ENCODE measurements around the gene PDCD7.
"Not testable (repeated sequence)": the region's sequence is repeated elsewhere in the genome, so short reads cannot be mapped to it uniquely, and the experiment has no call there.

Gene PDCD7

DNA sequence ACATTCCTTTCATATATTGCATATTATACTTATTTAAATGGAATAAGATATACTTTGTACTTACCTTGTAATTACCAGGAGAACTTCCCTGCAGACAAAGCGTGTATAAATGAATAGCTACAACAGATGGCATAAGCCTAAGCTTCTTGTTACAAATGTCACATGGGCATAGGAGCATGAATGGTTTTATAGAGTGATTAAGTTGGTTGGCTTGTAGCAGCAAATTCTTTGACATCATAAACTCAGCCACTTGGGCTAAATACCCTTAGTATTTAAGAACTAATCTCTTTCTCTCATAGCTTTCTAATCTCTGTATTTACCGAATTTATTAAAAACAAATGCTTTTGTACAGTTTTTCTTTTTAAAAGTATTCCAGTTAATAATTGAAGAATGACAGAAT lies 18.5 kb downstream of the PDCD7 start, which contains the start of gene UBAP1L:
TSS of gene UBAP1L (minus strand) at position 115 of the 400 bp plus-strand sequence. CDS start 8,985 bp downstream, outside the sequence.
- DNase-seq = peak; percentile 89

DNA sequence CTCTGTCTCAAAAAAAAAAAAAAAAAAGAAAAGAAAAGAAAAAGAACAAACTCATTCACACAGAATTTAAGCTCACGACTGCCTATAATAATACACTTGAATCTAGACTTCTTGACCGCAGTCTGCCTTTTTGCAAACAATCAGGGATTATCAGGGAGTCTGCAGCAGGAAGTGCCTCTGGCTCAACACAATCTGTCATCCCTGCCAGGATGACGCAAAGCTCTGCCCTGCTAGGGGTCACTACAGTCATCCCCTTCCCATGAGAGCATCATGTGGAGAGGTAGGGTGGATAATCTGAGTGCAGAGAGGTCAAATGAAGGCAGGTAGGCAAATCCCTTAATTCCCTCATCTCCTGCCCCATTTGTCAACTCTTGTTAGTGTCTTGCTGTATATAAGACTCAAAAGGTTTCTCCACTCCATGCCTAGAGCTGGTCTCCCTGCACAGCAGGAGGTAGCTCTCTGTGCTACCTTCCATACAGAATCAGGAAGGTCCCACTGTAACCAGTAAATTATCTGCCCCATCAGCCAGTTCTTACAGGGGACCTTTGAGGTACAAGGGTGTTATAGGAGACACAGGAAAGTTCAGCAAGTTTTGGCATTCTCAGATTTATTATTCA lies 22.8 kb downstream of the PDCD7 start:
- DNase-seq = no peak

DNA sequence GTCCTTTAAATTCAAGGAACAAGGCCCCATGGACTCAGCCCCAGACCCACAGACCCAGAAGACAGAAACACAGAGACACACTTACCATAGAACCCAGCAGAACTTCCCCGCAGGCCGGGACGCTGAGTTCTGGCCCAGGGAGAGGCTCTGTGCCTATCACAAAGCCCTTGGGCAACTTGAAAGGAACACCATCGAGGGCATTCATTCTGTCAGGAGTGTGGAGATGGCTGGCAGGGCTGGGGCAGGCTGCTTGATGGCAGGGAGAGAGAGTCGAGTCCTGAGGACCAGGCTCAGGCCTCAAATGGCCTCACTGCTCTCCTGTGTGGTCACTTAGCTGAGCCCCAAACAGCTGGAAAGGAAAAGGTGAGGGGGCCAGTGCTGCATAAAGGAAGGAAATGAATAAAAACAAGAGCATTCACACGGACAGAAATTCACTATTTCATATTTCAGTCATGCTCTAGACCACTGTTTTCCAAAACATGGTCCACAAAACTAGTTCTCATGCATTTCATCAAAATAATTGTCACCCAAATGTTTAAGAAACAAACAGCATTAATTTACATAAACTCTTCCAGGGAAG lies 27.5 kb downstream of the PDCD7 start:
- DNase-seq = no peak

- DNase-seq = no peak
Observed at GRCh38 chr15:65105038-65105437, 28.6 kb downstream of the PDCD7 start.

- DNase-seq = no peak
Observed at GRCh38 chr15:65102912-65103311, 30.7 kb downstream of the PDCD7 start.

DNA sequence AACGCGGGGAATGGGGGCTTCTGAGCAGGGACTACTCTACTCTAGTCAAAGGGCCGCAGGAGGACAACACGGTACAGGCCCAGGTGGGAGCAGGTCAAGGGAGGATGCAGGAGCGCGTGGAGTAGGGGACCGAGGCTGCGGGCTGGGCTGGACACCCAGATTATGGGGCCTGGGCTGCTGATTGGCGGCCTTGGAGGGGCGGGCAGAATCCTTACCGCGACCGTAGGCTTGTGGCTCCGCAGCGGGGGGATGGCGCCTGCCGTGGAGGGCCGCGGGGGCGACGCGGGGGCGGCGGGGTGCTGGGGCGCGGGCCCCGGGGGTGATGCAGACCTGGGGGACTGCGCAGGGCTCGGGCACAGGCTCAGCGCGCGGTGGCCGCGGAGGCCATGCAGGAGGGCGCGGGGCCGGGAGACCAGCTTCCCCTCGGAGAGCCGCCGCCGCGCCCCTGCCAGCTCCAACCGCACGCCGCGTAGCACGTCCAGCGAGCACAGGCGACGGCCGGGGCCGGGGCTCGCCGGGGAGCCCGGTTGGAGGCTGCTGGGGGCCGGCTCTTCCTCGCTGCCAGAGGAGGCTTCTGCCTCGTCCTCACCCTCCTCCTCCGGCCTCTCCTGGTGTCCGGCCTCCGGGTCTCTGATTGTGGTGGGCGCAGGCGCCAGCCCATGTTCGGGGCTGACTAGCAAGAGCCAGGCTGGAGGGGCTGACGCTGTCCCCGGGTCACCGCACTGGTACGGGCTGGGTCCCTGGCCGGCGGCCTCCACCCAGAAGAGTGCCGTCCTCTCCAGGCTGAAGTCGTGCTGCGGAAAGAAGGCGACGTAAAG lies 31.5 kb downstream of the PDCD7 start:
- no peak for DNase-seq

DNA sequence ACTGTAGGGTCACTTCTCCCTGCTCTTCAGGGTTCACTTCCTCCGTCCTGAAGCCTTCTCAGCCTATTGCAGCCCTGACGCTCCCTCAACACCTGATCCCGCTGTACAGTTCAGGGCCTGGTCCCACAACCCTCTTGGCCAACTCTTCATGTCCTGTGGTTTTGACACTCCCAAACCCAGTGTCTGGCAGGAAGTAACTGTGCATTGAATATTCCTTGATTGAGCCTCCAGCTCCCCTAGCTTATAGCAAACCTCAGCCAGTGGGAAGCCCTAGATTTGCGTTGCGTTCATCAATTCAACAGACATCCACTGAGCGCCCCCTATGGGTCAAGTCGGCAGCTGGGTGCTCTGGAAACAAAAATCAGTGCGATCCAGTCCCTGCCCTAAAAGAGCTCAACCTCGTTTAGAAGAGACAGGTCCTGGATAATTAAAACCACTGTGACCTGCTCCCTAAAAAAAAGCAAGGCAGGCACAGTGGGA lies 32.2 kb downstream of the PDCD7 start:
- DNase-seq = no peak

DNA sequence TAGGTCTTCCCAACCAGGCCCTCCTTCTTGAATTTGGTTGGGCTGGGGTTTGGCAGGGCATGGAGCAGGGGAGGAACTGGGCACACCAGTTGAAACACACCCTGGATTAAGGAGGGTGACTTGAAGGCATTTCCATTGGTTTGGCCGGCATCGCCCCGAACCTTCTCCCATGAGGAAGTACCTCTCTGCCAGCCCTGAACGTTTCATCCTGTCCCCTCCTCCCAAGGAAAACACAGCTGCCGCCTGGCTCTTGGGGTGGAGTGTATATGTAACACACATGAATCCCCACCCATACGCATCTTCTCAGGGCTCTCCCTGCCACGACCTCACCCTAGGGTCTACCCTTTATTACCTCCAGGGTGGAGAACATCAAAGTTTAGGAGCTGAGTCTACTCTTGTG lies 33.2 kb downstream of the PDCD7 start:
- DNase-seq = no peak

- DNase-seq = not testable (repeated sequence)
Observed at GRCh38 chr15:65099801-65100200, 33.8 kb downstream of the PDCD7 start.

DNA sequence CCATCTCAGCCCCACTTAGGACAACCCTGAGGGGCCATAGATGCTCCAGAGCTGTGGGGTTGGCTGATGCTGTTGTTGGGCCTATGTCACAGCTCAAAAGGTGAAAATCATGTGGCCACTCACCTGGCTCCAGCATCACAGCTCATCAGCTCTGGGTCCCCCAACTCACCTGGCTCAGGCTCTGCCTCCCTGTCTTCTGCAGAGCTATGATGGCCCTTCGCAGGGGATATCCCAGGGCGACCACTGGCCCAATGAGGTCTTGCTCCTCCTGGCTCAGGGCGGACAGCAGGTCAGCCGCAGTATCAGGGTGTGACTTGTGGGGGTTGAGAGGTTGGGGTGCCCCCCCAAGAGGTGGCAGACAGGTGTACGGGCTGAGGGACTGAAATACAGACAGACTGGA lies 34.3 kb downstream of the PDCD7 start:
- no peak for DNase-seq

- no peak for DNase-seq
Observed at GRCh38 chr15:65097651-65098263, 35.9 kb downstream of the PDCD7 start.

DNA sequence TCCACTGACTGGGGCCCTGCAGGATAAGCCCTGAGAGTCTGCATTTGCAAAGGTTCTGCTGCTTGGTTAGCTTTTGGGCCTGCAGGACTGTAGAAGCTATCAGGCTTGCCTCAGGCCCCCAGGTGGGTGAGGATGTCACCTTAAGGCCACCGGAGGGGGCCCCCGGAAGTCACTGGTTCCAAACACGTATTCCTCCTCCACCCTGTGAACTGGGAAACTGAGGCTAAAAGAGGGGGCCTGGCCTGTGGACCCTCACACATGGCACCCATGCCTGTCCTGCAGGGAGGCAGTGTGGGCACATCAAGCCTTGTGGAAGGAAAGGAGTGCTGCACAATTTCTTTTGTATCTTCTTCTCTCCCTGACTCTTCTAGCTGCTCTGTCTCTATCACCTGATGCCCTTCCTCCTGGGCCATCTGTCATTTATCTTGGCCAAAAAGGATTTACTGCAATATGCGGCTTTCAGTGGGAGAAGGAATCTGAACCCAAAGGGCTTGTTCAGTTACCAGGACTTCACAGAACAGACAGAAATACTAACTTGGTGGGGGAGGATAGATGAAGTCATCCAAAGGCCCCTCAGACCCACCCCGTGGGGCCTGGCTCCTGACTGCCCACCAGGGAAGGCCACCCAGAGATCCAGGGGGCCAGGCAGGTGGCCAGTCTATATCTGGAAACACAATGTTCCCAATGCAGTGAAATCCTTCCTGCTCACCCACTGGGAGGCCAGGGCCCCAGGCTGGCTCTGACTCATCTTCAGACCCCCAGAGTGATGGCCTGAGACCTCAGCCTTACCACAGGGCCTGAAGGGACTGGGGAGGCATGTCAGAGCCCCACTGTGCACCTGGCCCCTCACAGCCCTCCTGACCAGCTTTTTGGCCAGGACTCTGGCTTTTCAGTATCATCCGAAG lies 36.9 kb downstream of the PDCD7 start:
- no peak for DNase-seq

DNA sequence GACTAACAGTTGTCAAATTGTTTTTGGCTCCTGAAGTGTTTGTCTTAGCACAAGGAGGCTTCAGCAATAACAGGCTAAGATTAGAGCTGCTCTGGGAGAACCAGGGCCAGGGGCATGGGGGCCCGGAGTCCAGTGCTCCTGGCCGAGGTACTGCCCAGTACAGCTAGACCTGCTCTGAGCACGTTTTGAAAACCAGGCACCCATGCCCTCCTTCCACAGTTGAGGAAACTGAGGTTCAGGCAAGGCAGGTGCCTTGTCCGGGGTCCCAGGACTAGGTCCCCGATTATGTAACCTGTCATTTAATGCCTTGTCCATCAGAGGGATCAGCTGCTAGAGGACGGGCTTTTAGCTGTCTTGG lies 37.9 kb downstream of the PDCD7 start:
- DNase-seq = no peak

DNA sequence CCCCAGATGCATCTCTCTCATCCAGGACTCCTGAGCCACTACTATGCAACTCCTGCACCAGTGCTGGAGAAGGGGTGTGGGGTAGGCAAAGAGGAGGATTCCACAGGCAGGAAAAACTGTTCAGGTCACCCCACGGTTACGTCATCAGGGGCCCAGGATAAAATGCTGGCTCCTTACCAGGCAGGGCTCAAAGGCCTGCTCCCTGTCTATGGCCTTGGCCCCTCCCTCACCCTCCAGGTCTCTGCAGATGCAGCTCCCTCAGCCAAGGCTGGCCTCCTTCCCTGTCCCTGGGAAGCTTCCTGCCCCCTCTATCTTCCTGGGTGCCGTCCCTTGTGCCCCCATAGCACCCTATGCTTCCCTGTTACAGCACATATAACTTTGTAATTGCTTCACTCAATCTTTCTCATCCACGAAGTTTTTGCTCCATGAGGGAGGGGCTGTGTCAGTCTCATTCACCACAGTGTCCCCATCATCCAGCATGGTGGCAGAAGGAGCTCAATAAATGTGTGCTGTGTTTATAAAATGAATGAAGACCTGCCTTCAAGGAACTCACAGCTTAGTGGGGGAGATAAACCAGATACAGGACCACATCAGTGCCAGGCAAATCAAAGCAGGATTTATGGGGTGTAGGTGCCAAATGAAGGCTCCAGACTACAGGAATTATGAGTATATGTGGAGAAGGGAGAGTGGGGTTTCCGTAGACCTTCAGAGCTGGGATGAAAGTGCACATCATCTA lies 38.4 kb downstream of the PDCD7 start:
- no peak for DNase-seq

- DNase-seq = no peak
Observed at GRCh38 chr15:65094294-65094995, 39.2 kb downstream of the PDCD7 start.

GRCh38 chr15:65093793-65094170 lies 39.8 kb downstream of the PDCD7 start:
- DNase-seq = not testable (repeated sequence)

GRCh38 chr15:65092911-65093792 lies 40.5 kb downstream of the PDCD7 start:
- no peak for DNase-seq

GRCh38 chr15:65091946-65092770 lies 41.5 kb downstream of the PDCD7 start:
- no peak for DNase-seq

DNA sequence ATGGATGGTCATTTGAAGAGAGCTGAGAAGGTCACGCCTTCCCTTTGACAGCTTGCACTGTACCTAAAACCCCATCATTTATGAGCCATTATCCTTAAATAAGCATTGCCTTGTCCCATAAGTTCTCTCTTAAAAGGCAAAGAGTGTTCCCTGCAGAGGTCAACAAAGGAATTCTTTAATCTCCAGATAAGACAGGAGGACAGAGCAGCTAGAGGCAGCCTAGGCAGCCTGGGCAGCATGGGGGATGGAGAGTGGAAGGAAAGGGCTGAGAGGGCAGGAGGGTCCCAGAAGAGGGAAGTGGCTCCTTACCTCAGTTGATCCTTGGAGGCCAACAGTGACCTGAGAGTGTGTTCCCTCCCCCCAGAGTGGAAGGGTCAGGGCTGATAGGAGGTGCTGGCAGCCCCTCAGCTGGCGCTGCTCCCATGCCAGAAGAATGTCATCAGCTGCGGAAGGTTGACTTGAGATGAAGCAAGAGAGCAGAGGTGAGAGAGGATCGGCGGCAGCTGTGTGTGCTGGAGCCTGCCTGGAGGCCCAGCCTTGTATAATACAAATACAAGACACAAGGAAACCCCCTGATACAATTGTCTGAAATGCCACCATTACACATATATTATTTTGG lies 44.3 kb downstream of the PDCD7 start:
- DNase-seq = no peak

Data from NCI-H524 treated with DMSO at 0.1 percent for 48 hours (cell line).